Measurements from ENCODE around the gene NLK.
"Not testable (repeated sequence)": the region's sequence is repeated elsewhere in the genome, so short reads cannot be mapped to it uniquely, and the experiment has no call there.

The NLK gene

GRCh38 chr17:28226563-28227315 lies 184.3 kb downstream of the NLK start:
- Histone ChIP-seq H3K27ac (ENCODE audit: low read depth, low read length) (no peak overlapping the region), H3K9me3 (ENCODE audit: low read length) (no peaks in the 10 kb centered on the region), H3K36me3 (ENCODE audit: insufficient read depth, low read length) (no peaks in the 10 kb centered on the region), H3K27me3 (ENCODE audit: control insufficient read depth in 1 of 2, insufficient read depth in 2 of 2, low read length in 2 of 2) (peaks cover 17 to 37% of the 10 kb centered on the region in 2 donors), H3K4me1 (ENCODE audit: insufficient read depth, low read length) (peaks cover 8% of the 10 kb centered on the region), H3K4me3 (ENCODE audit: low read depth in 1 of 2, low read length in 2 of 2) (no peak overlapping the region), H3K9ac (ENCODE audit: low read length) (no peak overlapping the region)

- H3K9ac ChIP-seq (ENCODE audit: low read length) = no peak overlapping the region
- no peaks in the 10 kb centered on the region for H3K36me3 ChIP-seq (ENCODE audit: insufficient read depth, low read length)
- peak overlapping the region in 1 of 2 donors; percentile 50 for H3K4me3 ChIP-seq (ENCODE audit: low read depth in 1 of 2, low read length in 2 of 2)
- peaks cover 8% of the 10 kb centered on the region for H3K4me1 ChIP-seq (ENCODE audit: insufficient read depth, low read length)
- peaks cover 17 to 37% of the 10 kb centered on the region in 2 donors for H3K27me3 ChIP-seq (ENCODE audit: control insufficient read depth in 1 of 2, insufficient read depth in 2 of 2, low read length in 2 of 2)
- no peaks in the 10 kb centered on the region for H3K9me3 ChIP-seq (ENCODE audit: low read length)
- no peak overlapping the region for H3K27ac ChIP-seq (ENCODE audit: low read depth, low read length)
These were observed 185.0 kb downstream of the NLK start for GRCh38 chr17:28227316-28228108.

DNA sequence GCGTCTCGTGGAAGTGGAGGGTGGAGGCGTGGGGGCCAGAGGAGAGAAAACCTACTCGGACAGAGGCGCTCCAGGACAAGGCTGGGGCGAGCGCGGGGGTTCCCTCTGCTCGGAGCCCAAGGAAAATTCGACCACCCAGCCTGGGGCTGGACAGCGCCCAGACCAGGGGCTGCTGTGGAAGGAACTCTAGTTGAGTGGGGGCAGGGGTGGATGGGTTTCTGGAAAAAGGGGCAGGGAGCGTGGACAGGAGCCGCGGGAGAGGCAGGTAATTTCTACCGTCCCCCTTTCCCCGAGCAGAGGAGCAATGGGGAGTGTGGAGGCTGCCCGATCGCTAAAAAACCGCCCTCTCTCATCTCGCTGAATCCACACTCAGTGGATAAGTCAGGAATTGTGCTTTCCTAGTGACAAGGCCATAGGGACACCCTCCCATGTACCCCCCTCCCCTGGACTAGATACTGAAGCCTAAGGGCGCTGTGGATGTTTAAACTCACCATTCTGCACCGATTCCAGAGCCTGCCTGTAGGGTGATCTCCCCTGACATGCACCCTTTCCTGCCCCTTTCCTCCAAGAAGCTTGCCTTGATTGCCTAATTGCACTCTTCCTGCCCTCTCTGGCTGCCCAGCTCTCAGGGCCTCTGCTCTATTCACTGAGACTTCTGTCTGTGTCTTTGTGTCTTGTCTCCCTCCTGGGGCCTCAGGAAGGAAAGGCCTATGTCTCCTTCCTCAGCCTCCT lies 185.8 kb downstream of the NLK start:
- peaks cover 17 to 37% of the 10 kb centered on the region in 2 donors for H3K27me3 ChIP-seq (ENCODE audit: control insufficient read depth in 1 of 2, insufficient read depth in 2 of 2, low read length in 2 of 2)
- H3K9me3 ChIP-seq (ENCODE audit: low read length) = no peaks in the 10 kb centered on the region
- H3K4me1 ChIP-seq (ENCODE audit: insufficient read depth, low read length) = peaks cover 8% of the 10 kb centered on the region
- no peak overlapping the region for H3K27ac ChIP-seq (ENCODE audit: low read depth, low read length)
- H3K4me3 ChIP-seq (ENCODE audit: low read depth in 1 of 2, low read length in 2 of 2) = peak overlapping the region in 1 of 2 donors; percentile 50
- H3K36me3 ChIP-seq (ENCODE audit: insufficient read depth, low read length) = no peaks in the 10 kb centered on the region
- no peak overlapping the region for H3K9ac ChIP-seq (ENCODE audit: low read length)

GRCh38 chr17:28228986-28229729 lies 186.7 kb downstream of the NLK start:
- Histone ChIP-seq H3K9ac (ENCODE audit: low read length) (no peak overlapping the region), H3K27ac (ENCODE audit: low read depth, low read length) (no peak overlapping the region), H3K27me3 (ENCODE audit: control insufficient read depth in 1 of 2, insufficient read depth in 2 of 2, low read length in 2 of 2) (peaks cover 17 to 37% of the 10 kb centered on the region in 2 donors), H3K36me3 (ENCODE audit: insufficient read depth, low read length) (no peaks in the 10 kb centered on the region), H3K4me3 (ENCODE audit: low read depth in 1 of 2, low read length in 2 of 2) (no peak overlapping the region), H3K9me3 (ENCODE audit: low read length) (no peaks in the 10 kb centered on the region), H3K4me1 (ENCODE audit: insufficient read depth, low read length) (peaks cover 8% of the 10 kb centered on the region)

DNA sequence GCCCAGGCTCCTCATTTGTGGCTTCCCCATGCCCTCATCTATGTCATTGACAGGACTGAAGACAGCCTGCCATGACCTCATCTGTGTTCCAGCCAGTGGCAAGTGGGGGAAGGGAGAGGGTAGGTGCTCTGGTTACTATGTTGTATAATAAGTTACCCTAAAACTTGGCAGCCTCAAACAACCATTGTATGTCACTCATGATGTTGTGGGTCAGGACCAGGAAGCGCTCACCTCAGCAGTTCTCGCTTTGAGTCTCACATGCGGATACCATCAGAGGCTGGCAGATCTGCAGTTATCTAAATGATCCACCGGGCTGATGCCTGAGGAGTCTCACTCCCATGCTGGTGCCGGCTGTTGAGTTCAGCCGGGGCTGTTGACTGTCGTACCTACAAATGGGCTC lies 187.5 kb downstream of the NLK start:
- no peaks in the 10 kb centered on the region for H3K9me3 ChIP-seq (ENCODE audit: low read length)
- H3K4me3 ChIP-seq (ENCODE audit: low read depth in 1 of 2, low read length in 2 of 2) = no peak overlapping the region
- peaks cover 8% of the 10 kb centered on the region for H3K4me1 ChIP-seq (ENCODE audit: insufficient read depth, low read length)
- no peaks in the 10 kb centered on the region for H3K36me3 ChIP-seq (ENCODE audit: insufficient read depth, low read length)
- peaks cover 17 to 37% of the 10 kb centered on the region in 2 donors for H3K27me3 ChIP-seq (ENCODE audit: control insufficient read depth in 1 of 2, insufficient read depth in 2 of 2, low read length in 2 of 2)
- H3K9ac ChIP-seq (ENCODE audit: low read length) = no peak overlapping the region
- no peak overlapping the region for H3K27ac ChIP-seq (ENCODE audit: low read depth, low read length)

DNA sequence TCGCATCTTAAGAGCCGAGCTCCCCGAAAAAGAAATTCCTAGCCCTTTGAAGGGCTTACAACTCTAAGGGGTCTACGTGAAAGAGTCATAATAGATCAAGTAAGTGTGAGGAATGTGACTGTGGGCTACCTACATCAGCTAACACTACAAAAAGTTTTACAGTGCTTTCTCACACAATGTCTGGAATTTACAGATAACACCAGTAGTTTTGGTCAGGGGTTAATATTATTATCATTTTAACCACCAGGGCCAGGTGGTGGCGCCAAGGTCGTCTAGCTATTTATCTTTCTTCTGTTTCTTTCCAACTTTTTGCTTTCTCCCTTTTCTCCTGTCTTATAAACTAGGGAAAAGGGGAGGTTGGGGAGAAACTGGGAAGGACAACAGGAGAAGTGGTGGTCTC lies 188.1 kb downstream of the NLK start:
- peaks cover 17 to 35% of the 10 kb centered on the region in 2 donors for H3K27me3 ChIP-seq (ENCODE audit: control insufficient read depth in 1 of 2, insufficient read depth in 2 of 2, low read length in 2 of 2)
- H3K4me1 ChIP-seq (ENCODE audit: insufficient read depth, low read length) = not testable (repeated sequence)

DNA sequence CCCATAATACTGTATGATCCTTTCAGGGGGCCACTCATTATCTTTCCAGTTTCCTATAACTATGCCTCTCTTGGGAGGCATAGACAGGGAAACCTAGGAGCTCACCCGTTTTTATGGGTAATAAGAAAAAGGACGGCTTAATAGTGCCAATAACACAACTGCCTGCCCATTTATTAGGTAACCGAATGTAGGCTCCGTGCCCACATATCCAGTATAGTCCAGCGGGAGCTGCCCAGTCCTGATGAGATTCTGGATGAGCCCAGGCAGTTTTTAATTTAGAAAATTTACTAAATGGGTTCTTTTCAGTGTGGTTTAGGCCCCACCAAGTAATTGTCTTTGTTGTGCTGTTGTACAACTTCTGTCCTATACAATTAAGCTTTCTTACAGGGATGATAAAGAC lies 189.1 kb downstream of the NLK start:
- H3K4me1 ChIP-seq (ENCODE audit: insufficient read depth, low read length) = not testable (repeated sequence)

More for the DNA sequence above, 188.1 kb downstream of the NLK start:
- H3K9ac ChIP-seq (ENCODE audit: low read length); H3K27ac ChIP-seq (ENCODE audit: low read depth, low read length); H3K4me3 ChIP-seq (ENCODE audit: low read depth in 1 of 2, low read length in 2 of 2); H3K36me3 ChIP-seq (ENCODE audit: insufficient read depth, low read length); H3K9me3 ChIP-seq (ENCODE audit: low read length): not testable (repeated sequence)

DNA sequence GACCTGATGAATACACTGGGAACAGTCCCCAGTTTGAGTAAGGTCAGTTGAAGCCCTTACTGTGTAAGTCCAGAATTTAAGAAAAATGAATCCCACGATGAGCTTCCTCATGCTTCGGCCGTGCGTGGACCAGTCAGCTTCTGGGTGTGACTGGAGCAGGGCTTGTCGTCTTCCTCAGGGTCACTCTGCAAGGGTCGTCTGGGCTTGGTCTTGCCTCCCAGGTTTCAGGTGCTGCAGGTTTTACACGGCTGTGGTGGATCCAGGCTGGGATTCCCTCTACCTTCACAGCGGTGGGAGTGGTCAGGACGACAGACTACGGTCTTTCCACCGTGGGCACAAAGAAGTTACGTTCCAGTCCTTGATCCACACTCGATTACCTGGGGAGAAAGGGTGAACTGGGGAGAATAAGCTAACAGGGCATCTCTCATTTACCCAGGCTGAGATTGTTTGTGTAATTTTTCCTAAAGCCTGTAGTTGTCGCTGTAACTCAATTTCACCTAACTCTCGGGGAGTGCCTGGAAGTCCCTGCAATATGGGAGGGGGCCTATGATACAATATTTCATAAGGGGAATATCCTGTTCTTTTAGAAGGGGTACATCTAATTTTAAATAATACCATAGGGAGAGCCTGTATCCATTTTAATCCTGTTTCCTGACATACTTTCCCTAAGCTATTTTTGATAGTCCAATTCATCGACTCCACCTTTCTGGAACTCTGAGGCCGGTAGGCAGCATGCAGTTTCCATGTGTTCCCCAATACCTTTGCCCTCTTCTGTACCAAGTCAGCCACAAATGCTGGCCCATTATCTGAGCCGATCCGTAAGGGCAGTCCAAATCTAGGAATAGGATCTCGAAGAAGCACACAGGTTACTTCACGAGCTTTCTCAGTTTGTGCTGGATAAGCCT lies 190.7 kb downstream of the NLK start:
- not testable (repeated sequence) for H3K9me3 ChIP-seq (ENCODE audit: low read length); H3K4me1 ChIP-seq (ENCODE audit: insufficient read depth, low read length); H3K4me3 ChIP-seq (ENCODE audit: low read depth in 1 of 2, low read length in 2 of 2); H3K27ac ChIP-seq (ENCODE audit: low read depth, low read length); H3K9ac ChIP-seq (ENCODE audit: low read length); H3K36me3 ChIP-seq (ENCODE audit: insufficient read depth, low read length)
- peaks cover 11 to 12% of the 10 kb centered on the region in 2 donors for H3K27me3 ChIP-seq (ENCODE audit: control insufficient read depth in 1 of 2, insufficient read depth in 2 of 2, low read length in 2 of 2)

More for the DNA sequence above, 189.1 kb downstream of the NLK start:
- not testable (repeated sequence) for H3K36me3 ChIP-seq (ENCODE audit: insufficient read depth, low read length); H3K9ac ChIP-seq (ENCODE audit: low read length); H3K4me3 ChIP-seq (ENCODE audit: low read depth in 1 of 2, low read length in 2 of 2); H3K9me3 ChIP-seq (ENCODE audit: low read length); H3K27ac ChIP-seq (ENCODE audit: low read depth, low read length)
- peaks cover 17 to 27% of the 10 kb centered on the region in 2 donors for H3K27me3 ChIP-seq (ENCODE audit: control insufficient read depth in 1 of 2, insufficient read depth in 2 of 2, low read length in 2 of 2)

DNA sequence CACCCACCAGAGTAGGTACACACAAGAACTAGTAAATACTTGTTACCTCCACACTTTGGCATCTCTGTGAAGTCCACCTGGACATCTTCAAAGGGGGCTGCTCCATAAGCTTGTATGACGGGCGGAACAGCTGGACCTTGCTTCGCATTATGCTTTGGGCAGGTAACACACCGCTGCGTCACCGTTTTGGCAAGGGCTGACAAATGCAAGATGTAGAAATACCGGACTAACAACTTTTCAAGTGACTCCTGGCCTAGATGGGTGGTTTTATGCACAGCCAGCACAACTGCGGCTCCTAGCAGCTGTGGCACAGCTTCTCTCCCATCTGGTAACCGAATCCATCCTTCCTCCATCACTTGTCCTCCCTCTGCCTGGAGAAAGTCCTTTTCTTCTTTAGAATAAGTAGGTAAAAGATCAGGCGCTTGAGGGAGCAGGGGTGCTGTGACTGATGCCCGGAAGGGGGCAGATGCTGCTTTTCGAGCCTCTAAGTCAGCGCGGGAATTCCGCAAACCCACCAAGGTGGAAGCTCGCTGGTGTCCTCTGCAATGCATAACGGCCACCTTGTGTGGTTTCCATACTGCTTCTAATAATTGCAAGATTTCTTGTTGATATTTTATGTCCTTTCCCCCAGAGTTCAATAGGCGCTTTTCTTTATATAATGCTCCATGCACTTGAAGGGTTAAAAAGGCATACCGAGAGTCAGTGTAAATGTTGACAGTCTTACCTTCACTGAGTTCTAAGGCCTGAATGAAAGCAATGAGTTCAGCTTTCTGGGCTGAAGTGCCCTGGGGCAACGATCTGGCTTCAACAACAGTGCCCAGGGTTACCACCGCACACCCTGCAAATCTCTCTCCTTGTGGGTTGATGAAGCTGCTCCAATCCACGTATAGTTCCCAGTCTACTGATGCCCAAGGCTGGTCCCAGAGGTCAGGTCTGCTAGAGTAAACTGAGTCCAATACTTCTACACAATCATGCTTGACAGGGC lies 191.7 kb downstream of the NLK start:
- not testable (repeated sequence) for H3K4me3 ChIP-seq (ENCODE audit: low read depth in 1 of 2, low read length in 2 of 2); H3K9ac ChIP-seq (ENCODE audit: low read length); H3K4me1 ChIP-seq (ENCODE audit: insufficient read depth, low read length); H3K27ac ChIP-seq (ENCODE audit: low read depth, low read length); H3K9me3 ChIP-seq (ENCODE audit: low read length); H3K36me3 ChIP-seq (ENCODE audit: insufficient read depth, low read length); H3K27me3 ChIP-seq (ENCODE audit: control insufficient read depth in 1 of 2, insufficient read depth in 2 of 2, low read length in 2 of 2)
